UCSD-AML1 (cell line): Measurements from ENCODE around the gene MARK3.

ENCODE experiments used
- DNase-seq: peaks from one replicate; lab custom pipeline; 2025; ENCODE audit not compliant: unreplicated experiment; lab: John Stamatoyannopoulos, UW

The MARK3 gene

GRCh38 chr14:103393676-103394626 is 8.7 kb downstream of the MARK3 start:
- DNase-seq, result no peak

DNA sequence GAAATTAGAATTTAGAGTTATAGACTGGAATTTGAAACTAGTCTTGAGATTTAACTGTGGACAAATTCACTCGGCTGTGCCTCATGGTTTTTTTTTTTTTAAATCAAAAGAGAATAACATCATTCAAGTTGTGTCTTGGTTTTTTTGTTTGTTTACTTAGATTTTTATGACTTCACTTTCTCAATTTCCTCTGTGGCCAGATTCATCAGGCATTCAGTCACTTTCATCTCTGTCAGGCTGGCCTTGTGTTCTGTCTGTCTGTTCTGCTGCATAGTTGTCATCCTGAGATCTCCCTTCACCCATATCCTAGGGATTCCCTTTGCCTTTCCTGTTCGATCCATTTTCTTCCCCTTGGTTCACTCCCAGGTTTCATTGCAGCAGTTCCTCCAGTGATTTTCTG is 10.0 kb downstream of the MARK3 start:
- DNase-seq, result no peak

- DNase-seq, result no peak
Measured at GRCh38 chr14:103396463-103396862, 11.2 kb downstream of the MARK3 start.

GRCh38 chr14:103398427-103399195 is 13.4 kb downstream of the MARK3 start:
- no peak for DNase-seq

DNA sequence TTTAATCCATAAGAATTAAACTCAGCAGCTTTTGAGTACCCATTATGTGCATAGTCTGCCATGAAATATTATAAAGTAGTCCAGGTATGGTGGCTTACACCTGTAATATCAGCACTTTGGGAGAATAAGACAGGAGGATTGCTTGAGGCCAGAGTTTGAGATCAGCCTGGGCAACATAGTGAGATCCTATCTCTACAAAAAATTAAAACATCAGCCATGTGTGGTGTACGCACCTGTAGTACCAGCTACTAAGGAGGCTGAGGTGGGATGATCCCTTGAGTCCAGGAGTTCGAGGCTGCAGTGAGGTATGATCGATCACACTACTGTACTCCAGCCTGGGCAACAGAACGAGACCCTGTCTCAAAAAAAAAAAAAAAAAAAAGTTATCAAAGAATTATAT is 15.3 kb downstream of the MARK3 start:
- DNase-seq, result no peak

- DNase-seq, result peak; percentile 47
Measured at GRCh38 chr14:103401223-103402214, 16.3 kb downstream of the MARK3 start.

DNA sequence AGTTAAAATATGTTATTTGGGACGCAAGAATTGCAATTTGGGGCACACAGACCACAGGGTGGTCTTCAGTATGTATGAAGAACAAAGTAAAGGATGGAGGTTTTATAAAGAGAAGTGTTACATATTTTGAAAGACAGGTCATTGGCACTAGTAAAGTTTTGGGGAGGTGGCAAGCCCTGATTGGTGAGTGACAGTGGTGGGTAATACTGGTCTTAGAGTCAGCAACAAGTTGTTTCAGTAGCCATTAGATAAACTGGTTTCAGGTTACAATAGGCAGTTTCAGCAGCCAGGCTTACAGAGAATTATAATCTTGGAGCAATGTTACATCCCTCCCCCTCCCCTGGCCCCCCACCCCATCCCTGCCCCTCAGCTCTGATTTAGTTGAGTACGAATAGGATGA is 17.5 kb downstream of the MARK3 start:
- DNase-seq, result no peak

DNA sequence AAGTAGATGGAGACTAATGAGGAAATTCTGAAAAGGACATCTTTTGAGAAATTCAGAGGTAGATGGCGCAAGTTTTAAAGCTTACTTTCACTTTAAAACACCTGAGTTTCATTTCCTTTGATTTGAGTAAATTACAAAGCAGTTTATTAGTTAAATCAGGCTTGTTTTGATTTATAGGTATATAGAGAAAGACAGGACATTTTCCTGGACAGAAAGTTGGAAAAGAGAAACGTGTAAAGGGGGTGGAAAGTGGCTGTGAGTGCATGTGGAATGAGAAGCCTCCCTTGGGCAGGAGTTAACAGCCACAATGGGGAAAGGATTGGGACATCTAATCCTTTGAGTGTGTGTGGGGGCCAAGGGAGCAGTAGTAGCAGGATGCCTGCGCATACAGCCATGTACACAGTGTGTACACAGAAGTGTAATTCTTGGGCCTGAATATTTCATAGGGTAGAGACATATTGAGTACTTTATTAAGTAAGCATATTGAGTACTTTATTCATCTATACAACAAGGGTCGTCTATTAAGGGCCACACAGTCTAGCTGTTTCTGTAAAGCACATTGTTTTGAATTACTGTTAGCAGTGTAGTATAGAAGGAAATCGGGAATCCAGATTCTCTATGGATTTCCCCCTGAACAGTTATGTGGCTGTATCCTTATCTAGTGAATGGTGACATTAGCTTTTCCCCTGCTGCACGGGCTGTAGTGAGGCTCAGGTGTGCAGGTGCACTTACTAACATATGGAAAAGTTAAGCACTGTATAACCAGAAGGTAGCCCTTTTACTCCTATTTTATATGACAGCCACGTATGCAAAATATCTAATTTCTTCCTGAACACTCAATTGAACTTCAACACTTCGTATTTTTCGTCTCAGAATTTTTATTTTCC is 19.1 kb downstream of the MARK3 start:
- no peak for DNase-seq

DNA sequence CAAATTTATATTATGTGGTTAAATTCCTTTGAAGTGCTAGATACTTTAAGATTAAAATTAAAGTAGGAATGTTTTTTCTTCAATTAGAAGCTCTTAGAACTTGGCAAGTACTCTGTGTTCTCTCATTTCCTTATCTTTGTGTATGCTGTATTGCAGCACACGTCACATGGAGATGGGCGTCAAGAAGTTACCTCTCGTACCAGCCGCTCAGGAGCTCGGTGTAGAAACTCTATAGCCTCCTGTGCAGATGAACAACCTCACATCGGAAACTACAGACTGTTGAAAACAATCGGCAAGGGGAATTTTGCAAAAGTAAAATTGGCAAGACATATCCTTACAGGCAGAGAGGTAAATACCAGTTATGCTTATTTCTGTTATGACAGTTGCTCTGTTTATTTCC is 19.7 kb downstream of the MARK3 start:
- no peak for DNase-seq

GRCh38 chr14:103408491-103409155 is 23.4 kb downstream of the MARK3 start:
- no peak for DNase-seq

GRCh38 chr14:103416916-103417315 is 31.7 kb downstream of the MARK3 start:
- no peak for DNase-seq

- no peak for DNase-seq
Measured at GRCh38 chr14:103418481-103418818, 33.2 kb downstream of the MARK3 start.

GRCh38 chr14:103421556-103421955 is 36.3 kb downstream of the MARK3 start:
- DNase-seq, result no peak

GRCh38 chr14:103423050-103423461 is 37.8 kb downstream of the MARK3 start:
- DNase-seq, result no peak

- no peak for DNase-seq
Measured at GRCh38 chr14:103427485-103428443, 42.5 kb downstream of the MARK3 start.

DNA sequence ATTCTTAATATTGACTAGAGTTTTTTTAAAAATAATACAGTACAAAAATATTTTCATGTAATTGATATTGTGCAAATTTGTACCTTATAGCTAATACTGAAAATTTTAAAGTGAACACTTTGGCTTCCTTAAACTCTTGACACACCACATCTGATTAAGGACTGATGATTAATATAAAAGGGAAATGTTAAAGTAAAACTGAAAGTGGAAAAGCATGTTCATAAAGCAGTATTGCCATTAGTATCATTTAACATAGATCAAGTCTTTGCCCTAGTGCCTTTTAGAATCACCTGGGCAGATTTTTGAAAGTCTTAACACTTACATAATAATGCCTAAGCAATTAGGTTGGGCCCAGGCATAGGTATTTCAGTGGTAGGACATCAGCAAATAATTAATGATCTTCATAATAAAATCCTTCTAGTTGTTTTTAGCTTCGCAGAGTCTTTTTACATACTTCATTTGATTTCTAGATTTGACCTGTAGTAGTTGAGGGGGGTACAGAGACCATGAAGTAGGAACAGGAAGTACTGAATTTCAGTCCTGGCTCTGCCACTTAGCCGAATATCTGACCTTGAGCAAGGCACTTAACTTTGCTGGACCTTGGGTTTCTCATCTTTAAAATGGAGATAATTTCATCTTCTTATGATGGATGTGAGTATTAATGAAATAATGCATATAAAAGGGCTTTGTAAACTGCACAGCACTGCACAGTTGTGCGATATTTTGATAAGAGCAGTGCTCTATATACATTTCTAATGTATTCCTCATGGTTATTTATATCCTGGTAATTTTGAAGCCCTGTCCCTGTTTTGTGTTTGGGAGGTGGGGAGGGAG is 43.7 kb downstream of the MARK3 start:
- DNase-seq, result no peak

DNA sequence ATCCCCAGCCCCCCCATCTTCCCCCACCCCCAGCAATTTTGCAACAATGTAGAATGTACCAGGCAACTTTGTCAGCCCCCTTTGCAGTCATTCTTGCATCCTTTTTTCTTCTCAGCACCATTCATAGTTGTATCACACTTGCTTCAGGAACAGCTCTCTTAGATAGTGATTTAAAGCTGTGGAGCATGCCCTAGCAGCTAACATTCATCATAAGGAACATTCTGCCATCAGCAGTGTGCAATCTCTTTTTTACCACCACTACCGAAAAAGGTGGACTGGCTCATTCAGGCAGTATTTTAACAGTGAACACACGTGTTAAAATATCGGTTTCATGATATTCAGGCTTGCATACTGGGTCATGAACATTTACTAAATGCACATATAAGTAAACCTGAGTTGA is 45.1 kb downstream of the MARK3 start:
- DNase-seq, result no peak
